HCT116 (cell line): ENCODE data around the gene MAP2K2. TPM values are rescaled to one million over a fixed set of nuclear protein-coding genes. Genes with fewer than 3 reads are reported as not detected.

Source experiments
- ATAC-seq: fragments of 200-7000 bp; cut with Tn5 transposase; 2 replicates; pipeline ENCODE4 v1.9.1; 2020; ENCODE audit warnings: mild to moderate bottlenecking, moderate library complexity
- BruUV-seq: library from RNA; stranded (reverse); fragments of 400-500 nt; replicated peaks from 2 replicates; lab custom pipeline; 2021; lab: Mats Ljungman, UMichigan
- CTCF ChIA-PET: fragments of 300-600 bp; sonication (Branson Sonifier 250); formaldehyde crosslinking; loops from one replicate; lab custom pipeline; 2021; ENCODE audit warnings: antibody characterized with exemption; lab: Charles Lee
- POLR2A ChIA-PET: fragments of 300-600, 350-600 bp; sonication (Branson Sonifier 250); formaldehyde crosslinking; loops from one replicate; lab custom pipeline; 2021; ENCODE audit warnings: antibody characterized with exemption; lab: Charles Lee
- RAD21 ChIA-PET, 2 experiments: fragments of 300-600 bp; sonication (Branson Sonifier 250); formaldehyde crosslinking; loops; one replicate each; lab custom pipeline; 2023; ENCODE audit warnings: low total read pairs in 2 of 2; ENCODE audit not compliant: uncharacterized antibody in 2 of 2, unreplicated experiment in 2 of 2, low non-redundant PET in 1 of 2; lab: Charles Lee
- DNase-seq: peaks from one replicate; pipeline ENCODE4 v3.0.0-alpha.2; 2010; ENCODE audit warnings: low read depth, low spot score
- H2AFZ ChIP-seq: fragments of 200-600 bp; shearing (Covaris generic), sonication (generic); 2 replicates; pipeline ENCODE4 v1.6.1; 2017; ENCODE audit warnings: low read depth, mixed run types, mixed read lengths, antibody characterized with exemption, low read length; ENCODE audit not compliant: poor library complexity, severe bottlenecking
- H3K27ac ChIP-seq: 2 replicates; pipeline ENCODE4 v1.5.1; 2012; ENCODE audit warnings: low read depth, low read length
- H3K27me3 ChIP-seq: fragments of 200-600 bp; sonication (generic); 2 replicates; pipeline ENCODE4 v1.6.1; 2016; ENCODE audit warnings: mixed run types, low read length, mixed read lengths; ENCODE audit not compliant: insufficient read depth
- H3K36me3 ChIP-seq, 2 experiments: fragments of 200-500 bp in 1 of 2; fragments of 200-600 bp in 1 of 2; sonication (Bioruptor generic) in 1 of 2; sonication (generic) in 1 of 2; 2 replicates each; pipeline versions ENCODE4 v1.5.1 to v1.6.1; 2014 to 2016; ENCODE audit warnings: low read length in 2 of 2, inconsistent platforms in 1 of 2, mixed read lengths in 1 of 2, mixed run types in 1 of 2; ENCODE audit not compliant: insufficient read depth in 2 of 2, control insufficient read depth in 1 of 2
- H3K4me1 ChIP-seq, 2 experiments: fragments of 200-600 bp in 1 of 2; sonication (generic) in 1 of 2; 2 replicates each; pipeline versions ENCODE4 v1.5.1 to v1.6.1; 2012 to 2017; ENCODE audit warnings: low read length in 2 of 2, inconsistent platforms in 1 of 2, mild to moderate bottlenecking in 1 of 2, mixed read lengths in 1 of 2, mixed run types in 1 of 2, moderate library complexity in 1 of 2; ENCODE audit not compliant: insufficient read depth in 2 of 2, control insufficient read depth in 1 of 2
- H3K4me2 ChIP-seq: fragments of 200-600 bp; sonication (generic); 2 replicates; pipeline ENCODE4 v1.6.1; 2017; ENCODE audit warnings: mixed run types, low read length, mixed read lengths
- H3K4me3 ChIP-seq, 2 experiments: fragments of 200-600 bp in 1 of 2; sonication (generic) in 1 of 2; replicated peaks in 1 of 2; 2 replicates each; pipeline ENCODE4 v1.5.1; 2011 to 2016; ENCODE audit warnings: low read length in 2 of 2, control low read depth in 1 of 2, low read depth in 1 of 2, mild to moderate bottlenecking in 1 of 2, mixed read lengths in 1 of 2, mixed run types in 1 of 2
- H3K79me2 ChIP-seq: fragments of 200-600 bp; sonication (generic); 2 replicates; pipeline ENCODE4 v1.6.1; 2017; ENCODE audit warnings: mild to moderate bottlenecking, mixed run types, low read length, moderate library complexity, mixed read lengths; ENCODE audit not compliant: insufficient read depth
- H3K9ac ChIP-seq: fragments of 200-600 bp; sonication (generic); 2 replicates; pipeline ENCODE4 v1.6.1; 2016; ENCODE audit warnings: low read length, mixed read lengths
- H3K9me2 ChIP-seq: fragments of 200-600 bp; sonication (generic), shearing (Covaris generic); 2 replicates; pipeline ENCODE4 v1.6.1; 2017; ENCODE audit warnings: mixed run types, mild to moderate bottlenecking, moderate library complexity; ENCODE audit not compliant: insufficient read depth
- H3K9me3 ChIP-seq, 2 experiments: fragments of 200-500 bp in 1 of 2; fragments of 200-600 bp in 1 of 2; sonication (Bioruptor generic) in 1 of 2; sonication (generic) in 1 of 2; 2 replicates each; pipeline ENCODE4 v1.6.1; 2014 to 2017; ENCODE audit warnings: low read length in 2 of 2, mixed read lengths in 2 of 2, inconsistent platforms in 1 of 2, low read depth in 1 of 2, mild to moderate bottlenecking in 1 of 2, mixed run types in 1 of 2, moderate library complexity in 1 of 2; ENCODE audit not compliant: control insufficient read depth in 1 of 2, insufficient read depth in 1 of 2
- H4K20me1 ChIP-seq: fragments of 200-600 bp; sonication (generic), shearing (Covaris generic); 2 replicates; pipeline ENCODE4 v1.6.1; 2017; ENCODE audit warnings: mixed run types, mild to moderate bottlenecking, moderate library complexity; ENCODE audit not compliant: insufficient read depth
- ELF1 ChIP-seq: IDR thresholded peaks from 2 replicates; pipeline ENCODE4 v1.6.1; 2012; ENCODE audit warnings: low read depth, borderline replicate concordance
- FOSL1 ChIP-seq: IDR thresholded peaks from 2 replicates; pipeline ENCODE4 v1.6.1; 2012; ENCODE audit warnings: low read depth
- RAD21 ChIP-seq: IDR thresholded peaks from 2 replicates; pipeline ENCODE4 v1.6.1; 2012; ENCODE audit warnings: low read depth, mild to moderate bottlenecking
- SP1 ChIP-seq: IDR thresholded peaks from 2 replicates; pipeline ENCODE4 v1.6.1; 2012; ENCODE audit warnings: low read depth
- SRF ChIP-seq: IDR thresholded peaks from 2 replicates; pipeline ENCODE4 v1.6.1; 2012; ENCODE audit warnings: low read depth
- YY1 ChIP-seq: IDR thresholded peaks from 2 replicates; pipeline ENCODE4 v1.6.1; 2011; ENCODE audit warnings: low read length, low read depth, moderate library complexity, mild to moderate bottlenecking; ENCODE audit not compliant: insufficient replicate concordance; ENCODE audit errors: extremely low read depth
- intact Hi-C: fragments of 100-400 bp; cut with micrococcal nuclease; formaldehyde crosslinking; loops from 2 replicates; pipeline ENCODE4 v1.10.0; 2022
- total RNA-seq: library from RNA; stranded (reverse); gene quantifications from one replicate; pipeline ENCODE4 v1.2.1, GENCODE V29; 2021; ENCODE audit not compliant: unreplicated experiment
- TF ChIP-seq, protein P1 (sequence below): IDR thresholded peaks from 2 replicates; pipeline ENCODE4 v1.6.1; 2012; ENCODE audit warnings: low read depth
- TF ChIP-seq, protein P2 (sequence below): IDR thresholded peaks from 2 replicates; pipeline ENCODE4 v1.6.1; 2012
- TF ChIP-seq, protein P3 (sequence below): IDR thresholded peaks from 2 replicates; pipeline ENCODE4 v1.6.1; 2012

MAP2K2 gene
- total RNA-seq, 1 experiment from 2014 or later: 186 TPM

DNA sequence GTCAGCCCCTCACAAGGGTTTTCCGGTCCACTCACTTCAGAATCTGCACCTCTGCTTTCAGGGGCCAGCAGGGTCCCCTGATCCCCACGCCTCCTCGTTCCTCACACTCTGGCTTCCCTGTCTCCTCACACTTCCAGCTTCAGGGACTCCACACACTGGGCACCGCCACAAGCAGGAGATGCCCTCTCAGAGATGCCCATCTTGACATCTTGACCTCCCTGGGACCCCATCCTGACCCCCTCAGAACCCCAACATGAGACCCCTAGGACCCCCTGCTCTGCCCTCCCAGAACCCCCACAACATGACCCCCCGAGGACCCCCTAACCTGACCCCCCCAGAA, 2.7 kb downstream of the MAP2K2 start (continued):
- TF ChIP-seq, protein P1, sequence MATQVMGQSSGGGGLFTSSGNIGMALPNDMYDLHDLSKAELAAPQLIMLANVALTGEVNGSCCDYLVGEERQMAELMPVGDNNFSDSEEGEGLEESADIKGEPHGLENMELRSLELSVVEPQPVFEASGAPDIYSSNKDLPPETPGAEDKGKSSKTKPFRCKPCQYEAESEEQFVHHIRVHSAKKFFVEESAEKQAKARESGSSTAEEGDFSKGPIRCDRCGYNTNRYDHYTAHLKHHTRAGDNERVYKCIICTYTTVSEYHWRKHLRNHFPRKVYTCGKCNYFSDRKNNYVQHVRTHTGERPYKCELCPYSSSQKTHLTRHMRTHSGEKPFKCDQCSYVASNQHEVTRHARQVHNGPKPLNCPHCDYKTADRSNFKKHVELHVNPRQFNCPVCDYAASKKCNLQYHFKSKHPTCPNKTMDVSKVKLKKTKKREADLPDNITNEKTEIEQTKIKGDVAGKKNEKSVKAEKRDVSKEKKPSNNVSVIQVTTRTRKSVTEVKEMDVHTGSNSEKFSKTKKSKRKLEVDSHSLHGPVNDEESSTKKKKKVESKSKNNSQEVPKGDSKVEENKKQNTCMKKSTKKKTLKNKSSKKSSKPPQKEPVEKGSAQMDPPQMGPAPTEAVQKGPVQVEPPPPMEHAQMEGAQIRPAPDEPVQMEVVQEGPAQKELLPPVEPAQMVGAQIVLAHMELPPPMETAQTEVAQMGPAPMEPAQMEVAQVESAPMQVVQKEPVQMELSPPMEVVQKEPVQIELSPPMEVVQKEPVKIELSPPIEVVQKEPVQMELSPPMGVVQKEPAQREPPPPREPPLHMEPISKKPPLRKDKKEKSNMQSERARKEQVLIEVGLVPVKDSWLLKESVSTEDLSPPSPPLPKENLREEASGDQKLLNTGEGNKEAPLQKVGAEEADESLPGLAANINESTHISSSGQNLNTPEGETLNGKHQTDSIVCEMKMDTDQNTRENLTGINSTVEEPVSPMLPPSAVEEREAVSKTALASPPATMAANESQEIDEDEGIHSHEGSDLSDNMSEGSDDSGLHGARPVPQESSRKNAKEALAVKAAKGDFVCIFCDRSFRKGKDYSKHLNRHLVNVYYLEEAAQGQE: no peak
- no peak for TF ChIP-seq ELF1
- TF ChIP-seq, protein P2, sequence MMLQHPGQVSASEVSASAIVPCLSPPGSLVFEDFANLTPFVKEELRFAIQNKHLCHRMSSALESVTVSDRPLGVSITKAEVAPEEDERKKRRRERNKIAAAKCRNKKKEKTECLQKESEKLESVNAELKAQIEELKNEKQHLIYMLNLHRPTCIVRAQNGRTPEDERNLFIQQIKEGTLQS: no peak
- TF ChIP-seq RAD21: no peak
- TF ChIP-seq, all 23 proteins: peak for 0

DNA sequence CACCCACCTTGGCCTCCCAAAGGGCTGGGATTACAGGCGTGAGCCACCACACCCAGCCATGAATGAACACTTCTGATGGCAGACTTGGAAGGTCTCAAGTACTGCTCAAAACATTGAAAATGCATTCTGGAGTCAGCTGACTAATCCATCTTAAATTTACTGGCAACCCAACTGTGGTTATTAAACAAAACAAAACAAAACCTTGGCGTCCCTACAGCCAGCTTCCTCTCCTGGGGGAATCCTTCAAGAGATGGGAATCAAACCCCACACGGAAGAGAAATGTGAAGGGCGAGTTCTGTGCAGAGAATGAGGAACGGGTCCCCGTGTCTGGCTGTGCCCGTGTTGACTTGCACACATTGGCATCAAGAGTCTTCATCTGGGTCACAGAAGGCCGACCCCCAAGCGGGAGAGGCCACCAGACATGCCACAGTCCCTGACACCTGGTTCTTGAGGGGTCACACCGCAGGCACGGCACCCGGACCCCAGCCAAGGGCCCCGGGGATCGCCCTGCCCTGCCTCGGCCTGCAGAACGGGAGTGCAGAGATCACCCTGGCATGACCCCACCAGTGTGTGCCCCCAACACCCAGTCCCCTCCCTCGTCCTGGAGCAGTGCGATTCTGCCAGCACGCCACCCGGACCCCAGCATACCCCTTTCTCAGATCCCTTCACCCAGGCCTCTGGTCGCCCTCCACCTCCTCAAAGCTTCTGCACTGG, 3.2 kb downstream of the MAP2K2 start:
- no peak for DNase-seq
- RAD21 ChIA-PET: no interaction called here
- intact Hi-C loops: no loop called here
- Histone ChIP-seq H3K4me3 (no peak overlapping the region), H3K27ac (no peak overlapping the region), H3K4me2 (no peak overlapping the region), H3K9me3 (no peaks in the 10 kb centered on the region), H3K36me3 (peaks cover 0 to 4% of the 10 kb centered on the region in 2 experiments; a peak in 2 of 4 replicates), H3K9me2 (no peaks in the 10 kb centered on the region), H3K4me1 (peaks cover 9 to 16% of the 10 kb centered on the region in 2 experiments), H2AFZ (no peak overlapping the region), H4K20me1 (no peaks in the 10 kb centered on the region), H3K79me2 (peaks cover 46% of the 10 kb centered on the region), H3K9ac (no peak overlapping the region), H3K27me3 (no peaks in the 10 kb centered on the region)
- no TSS peak for BruUV-seq
- POLR2A ChIA-PET: no interaction called here
- TF ChIP-seq SP1 (no peak), FOSL1 (no peak), YY1 (no peak), SRF (no peak)
- TF ChIP-seq, protein P2: no peak
- TF ChIP-seq, protein P3, sequence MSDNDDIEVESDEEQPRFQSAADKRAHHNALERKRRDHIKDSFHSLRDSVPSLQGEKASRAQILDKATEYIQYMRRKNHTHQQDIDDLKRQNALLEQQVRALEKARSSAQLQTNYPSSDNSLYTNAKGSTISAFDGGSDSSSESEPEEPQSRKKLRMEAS: no peak
- CTCF ChIA-PET: no interaction called here
- no peak for ATAC-seq
